Neural progenitor cell (in vitro differentiated cells): ENCODE results near the gene PRAC2.

ENCODE experiments used
- EZH2 ChIP-seq: fragments of 200-600 bp; sonication (generic); IDR thresholded peaks from 2 replicates; pipeline ENCODE4 v1.6.1; 2017; ENCODE audit warnings: antibody characterized with exemption, mild to moderate bottlenecking, moderate library complexity
- EZH2phosphoT487 ChIP-seq: fragments of 200-600 bp; sonication (generic); IDR thresholded peaks from 2 replicates; pipeline ENCODE4 v1.6.1; 2017; ENCODE audit warnings: antibody characterized with exemption
- TF ChIP-seq, protein P1 (sequence below): fragments of 200-600 bp; sonication (generic); IDR thresholded peaks from 2 replicates; pipeline ENCODE4 v1.5.1; 2017; ENCODE audit warnings: antibody characterized with exemption, mild to moderate bottlenecking

DNA sequence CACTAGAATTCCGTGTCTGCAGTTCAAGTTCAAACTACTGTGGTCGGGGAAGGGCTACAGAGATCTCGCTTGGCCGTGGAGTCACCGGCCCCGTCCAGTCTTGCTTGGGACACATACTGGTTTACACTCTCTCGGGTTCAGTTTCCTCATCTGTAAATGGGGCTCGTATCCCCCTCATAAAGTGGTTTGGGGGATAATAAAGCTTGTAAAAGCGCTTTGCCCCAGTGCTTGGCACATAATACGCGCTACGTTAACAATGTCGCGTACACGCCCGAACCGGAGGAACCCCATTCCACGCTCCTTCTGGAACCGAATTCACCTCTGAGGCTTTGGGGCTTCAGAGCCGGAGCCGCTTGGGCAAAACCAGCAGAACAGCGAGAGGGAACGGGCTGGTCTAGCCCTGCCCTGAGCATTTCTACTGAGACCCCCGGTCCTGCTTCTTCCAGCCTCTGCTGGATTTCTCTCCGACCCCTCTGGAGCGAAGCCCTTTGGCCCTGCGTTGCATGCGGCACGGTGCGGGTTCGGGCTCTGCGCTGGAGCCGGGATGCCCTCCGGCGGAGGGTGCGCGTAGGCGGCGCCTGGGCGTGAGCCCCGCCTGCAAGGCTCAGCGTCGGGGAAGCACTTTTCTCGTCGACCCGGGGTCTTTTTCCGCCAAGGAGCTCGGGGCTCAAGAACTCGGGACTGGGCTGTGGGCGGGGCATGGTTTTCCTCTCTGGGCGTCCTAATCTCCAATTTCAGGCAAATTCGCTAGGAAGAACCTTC is 31.7 kb downstream of the PRAC2 start:
- TF ChIP-seq, protein P1, sequence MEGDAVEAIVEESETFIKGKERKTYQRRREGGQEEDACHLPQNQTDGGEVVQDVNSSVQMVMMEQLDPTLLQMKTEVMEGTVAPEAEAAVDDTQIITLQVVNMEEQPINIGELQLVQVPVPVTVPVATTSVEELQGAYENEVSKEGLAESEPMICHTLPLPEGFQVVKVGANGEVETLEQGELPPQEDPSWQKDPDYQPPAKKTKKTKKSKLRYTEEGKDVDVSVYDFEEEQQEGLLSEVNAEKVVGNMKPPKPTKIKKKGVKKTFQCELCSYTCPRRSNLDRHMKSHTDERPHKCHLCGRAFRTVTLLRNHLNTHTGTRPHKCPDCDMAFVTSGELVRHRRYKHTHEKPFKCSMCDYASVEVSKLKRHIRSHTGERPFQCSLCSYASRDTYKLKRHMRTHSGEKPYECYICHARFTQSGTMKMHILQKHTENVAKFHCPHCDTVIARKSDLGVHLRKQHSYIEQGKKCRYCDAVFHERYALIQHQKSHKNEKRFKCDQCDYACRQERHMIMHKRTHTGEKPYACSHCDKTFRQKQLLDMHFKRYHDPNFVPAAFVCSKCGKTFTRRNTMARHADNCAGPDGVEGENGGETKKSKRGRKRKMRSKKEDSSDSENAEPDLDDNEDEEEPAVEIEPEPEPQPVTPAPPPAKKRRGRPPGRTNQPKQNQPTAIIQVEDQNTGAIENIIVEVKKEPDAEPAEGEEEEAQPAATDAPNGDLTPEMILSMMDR = no peak
- TF ChIP-seq EZH2phosphoT487 (peak; percentile 98), EZH2 (peak; percentile 99)
